NT2/D1 (cell line): ENCODE results near the gene USP2.

Experiments
- SUZ12 ChIP-seq: IDR thresholded peaks from 2 replicates; pipeline ENCODE4 v1.6.1; 2011; ENCODE audit not compliant: insufficient read length, insufficient read depth; ENCODE audit errors: extremely low read depth
- ZNF274 ChIP-seq: IDR thresholded peaks from 2 replicates; pipeline ENCODE4 v1.6.1; 2011; ENCODE audit warnings: mild to moderate bottlenecking, low read depth, low read length

GRCh38 chr11:119322921-119323531, 58.5 kb downstream of the USP2 start:
- TF ChIP-seq SUZ12: no peak
- TF ChIP-seq ZNF274: no peak
